T-helper 1 cell treated with Interleukin-12 subunit alpha and Interleukin-12 subunit beta and Interleukin-4 antibody, amounts not matched to agents 30 μg/mL and 1 μg/mL, for 36 hours (primary cell): ENCODE results near the gene C8B.

Experiments
- H3K27ac Mint-ChIP-seq: one replicate; pipeline ENCODE4 v1.8.0; 2021; ENCODE audit warnings: mild to moderate bottlenecking, mixed read lengths
- H3K27me3 Mint-ChIP-seq: one replicate; pipeline ENCODE4 v1.8.0; 2021; ENCODE audit warnings: low read depth, mixed read lengths
- H3K36me3 Mint-ChIP-seq: one replicate; pipeline ENCODE4 v1.8.0; 2021; ENCODE audit warnings: low read depth, mixed read lengths
- H3K4me1 Mint-ChIP-seq: one replicate; pipeline ENCODE4 v1.8.0; 2021; ENCODE audit warnings: low read depth, mixed read lengths
- H3K4me3 Mint-ChIP-seq: one replicate; pipeline ENCODE4 v1.8.0; 2021; ENCODE audit warnings: mild to moderate bottlenecking, moderate library complexity, mixed read lengths
- H3K9me3 Mint-ChIP-seq: one replicate; pipeline ENCODE4 v1.8.0; 2021; ENCODE audit warnings: mixed read lengths

C8B gene

DNA sequence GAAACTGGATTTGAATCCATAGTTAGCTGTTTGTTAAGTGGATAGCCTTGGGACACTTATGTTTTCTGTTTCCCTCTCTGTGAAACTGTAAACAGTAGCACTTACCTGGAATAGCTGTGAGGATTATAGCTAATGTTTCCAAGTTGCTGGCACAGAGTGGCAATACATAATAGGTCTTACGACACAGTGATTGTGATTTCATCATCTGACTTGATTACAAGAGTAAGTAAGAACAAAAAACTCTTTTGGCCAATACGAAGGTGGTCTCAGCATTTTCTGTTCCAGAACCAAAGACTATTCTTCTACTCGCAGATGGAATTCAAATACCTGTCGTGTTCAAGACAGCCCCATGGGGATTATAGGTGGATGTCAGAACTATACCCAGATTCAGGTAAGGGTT, 2.1 kb downstream of the C8B start:
- no peaks in the 10 kb centered on the region for H3K27me3 Mint-ChIP-seq

DNA sequence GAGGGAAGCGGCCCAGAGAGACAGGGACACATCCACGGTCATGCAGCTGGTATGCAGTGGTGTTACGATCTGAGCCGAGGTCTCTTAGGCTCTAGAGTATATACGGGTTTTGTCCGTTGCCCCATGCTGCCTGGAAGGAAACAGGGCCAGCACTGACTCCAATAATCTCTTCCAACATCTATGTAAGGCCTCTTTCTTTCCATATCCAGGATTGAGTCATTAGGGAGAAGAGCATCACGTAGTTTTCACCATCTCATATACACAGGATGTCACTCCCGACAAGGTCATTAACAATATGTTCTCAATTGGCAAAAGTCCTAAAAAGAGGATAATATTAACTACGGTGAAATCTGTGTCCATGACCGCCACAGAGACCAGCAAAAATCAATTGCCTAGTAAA, 4.4 kb downstream of the C8B start:
- no peaks in the 10 kb centered on the region for H3K4me1 Mint-ChIP-seq
- H3K4me3 Mint-ChIP-seq: no peak overlapping the region
- H3K36me3 Mint-ChIP-seq: no peaks in the 10 kb centered on the region
- H3K27ac Mint-ChIP-seq: no peak overlapping the region
- H3K9me3 Mint-ChIP-seq: no peaks in the 10 kb centered on the region
- no peaks in the 10 kb centered on the region for H3K27me3 Mint-ChIP-seq

More for the DNA sequence above, 2.1 kb downstream of the C8B start:
- no peaks in the 10 kb centered on the region for H3K9me3 Mint-ChIP-seq
- no peak overlapping the region for H3K4me3 Mint-ChIP-seq
- no peaks in the 10 kb centered on the region for H3K4me1 Mint-ChIP-seq
- no peaks in the 10 kb centered on the region for H3K36me3 Mint-ChIP-seq
- H3K27ac Mint-ChIP-seq: no peak overlapping the region

DNA sequence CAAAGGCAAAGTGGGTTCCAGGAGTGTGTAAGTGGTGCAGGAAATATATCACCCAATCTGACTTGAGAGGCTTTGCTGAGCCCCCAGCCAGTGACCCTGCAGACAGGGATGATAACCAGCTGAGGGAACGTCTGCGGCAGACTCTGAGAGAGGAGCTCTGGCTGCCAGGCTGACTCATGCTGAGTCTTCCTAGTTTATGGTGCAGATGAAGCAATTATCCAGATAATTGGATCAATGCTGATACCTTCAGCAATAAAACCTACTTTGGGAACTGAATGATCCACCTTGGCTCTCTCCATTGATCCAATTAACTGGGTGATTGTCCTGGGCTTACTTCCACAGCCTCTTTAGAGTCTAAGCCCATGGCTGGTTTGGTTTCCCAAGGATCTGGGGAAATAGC, 7.3 kb downstream of the C8B start:
- no peak overlapping the region for H3K4me3 Mint-ChIP-seq
- no peaks in the 10 kb centered on the region for H3K36me3 Mint-ChIP-seq
- H3K27me3 Mint-ChIP-seq: no peaks in the 10 kb centered on the region
- H3K4me1 Mint-ChIP-seq: no peaks in the 10 kb centered on the region
- H3K27ac Mint-ChIP-seq: no peak overlapping the region
- H3K9me3 Mint-ChIP-seq: no peaks in the 10 kb centered on the region

DNA sequence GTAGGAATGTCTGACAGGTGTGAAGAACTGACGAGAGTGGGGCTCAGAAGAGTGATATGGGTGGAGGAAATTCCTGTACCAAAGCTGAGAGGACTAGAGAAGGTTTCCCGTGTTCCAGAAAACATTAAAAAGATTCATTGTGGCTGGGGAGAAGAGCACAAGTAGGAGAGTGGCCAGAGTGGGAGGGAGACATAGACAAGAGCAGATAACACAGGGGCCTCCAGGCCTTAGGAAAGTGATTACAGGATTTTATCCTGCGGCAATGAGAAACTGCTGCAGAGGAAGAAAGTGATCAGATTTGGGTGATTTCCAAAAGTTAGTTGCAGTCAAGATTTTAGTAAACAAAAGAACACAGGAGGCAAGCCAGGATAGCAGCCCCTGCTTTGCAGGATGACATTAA, 7.9 kb downstream of the C8B start:
- Mint-ChIP-seq H3K9me3 (no peaks in the 10 kb centered on the region), H3K36me3 (no peaks in the 10 kb centered on the region), H3K27ac (no peak overlapping the region), H3K27me3 (no peaks in the 10 kb centered on the region), H3K4me3 (no peak overlapping the region), H3K4me1 (no peaks in the 10 kb centered on the region)

DNA sequence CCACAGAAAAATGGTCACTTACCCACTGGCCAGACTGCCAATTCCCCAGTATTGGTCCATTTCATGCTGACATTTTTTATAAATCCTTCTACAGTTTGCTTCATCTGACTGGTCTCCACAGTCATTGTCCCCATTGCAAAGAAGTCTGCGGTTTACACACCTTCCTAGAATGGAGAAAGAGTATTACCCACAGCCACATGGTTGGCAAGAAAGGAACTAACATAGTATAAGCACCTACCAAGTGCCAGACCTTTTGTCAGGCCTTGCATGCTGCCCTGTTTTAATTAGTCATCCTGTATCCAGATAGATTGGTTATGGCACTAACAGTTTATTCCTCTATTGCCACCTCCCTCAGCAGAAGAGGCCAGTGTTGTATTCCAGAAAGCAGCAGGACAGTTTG, 11.2 kb downstream of the C8B start:
- Mint-ChIP-seq H3K36me3 (no peaks in the 10 kb centered on the region), H3K9me3 (no peaks in the 10 kb centered on the region), H3K4me1 (no peaks in the 10 kb centered on the region), H3K4me3 (no peak overlapping the region), H3K27ac (no peak overlapping the region), H3K27me3 (no peaks in the 10 kb centered on the region)

DNA sequence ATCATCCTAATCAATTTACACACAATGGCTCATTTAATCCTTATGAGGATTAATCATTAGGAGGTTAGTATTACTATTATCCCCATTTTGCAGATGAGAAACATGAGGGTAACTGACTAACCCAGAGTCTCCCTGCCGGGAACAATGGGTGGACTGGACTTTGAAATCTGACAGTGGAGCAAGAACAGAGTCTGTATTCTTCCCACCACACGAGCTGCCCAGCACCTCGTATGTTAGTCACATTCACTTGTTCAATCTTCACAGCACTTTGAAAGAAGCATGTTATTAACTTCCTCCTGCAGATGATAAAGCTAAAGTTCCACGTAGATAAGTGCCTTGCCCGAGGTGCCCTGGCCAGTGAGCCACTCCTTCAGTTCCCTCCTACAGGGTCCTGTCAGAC, 12.4 kb downstream of the C8B start:
- no peaks in the 10 kb centered on the region for H3K27me3 Mint-ChIP-seq
- no peaks in the 10 kb centered on the region for H3K36me3 Mint-ChIP-seq
- H3K27ac Mint-ChIP-seq: no peak overlapping the region
- no peaks in the 10 kb centered on the region for H3K9me3 Mint-ChIP-seq
- no peak overlapping the region for H3K4me3 Mint-ChIP-seq
- no peaks in the 10 kb centered on the region for H3K4me1 Mint-ChIP-seq

DNA sequence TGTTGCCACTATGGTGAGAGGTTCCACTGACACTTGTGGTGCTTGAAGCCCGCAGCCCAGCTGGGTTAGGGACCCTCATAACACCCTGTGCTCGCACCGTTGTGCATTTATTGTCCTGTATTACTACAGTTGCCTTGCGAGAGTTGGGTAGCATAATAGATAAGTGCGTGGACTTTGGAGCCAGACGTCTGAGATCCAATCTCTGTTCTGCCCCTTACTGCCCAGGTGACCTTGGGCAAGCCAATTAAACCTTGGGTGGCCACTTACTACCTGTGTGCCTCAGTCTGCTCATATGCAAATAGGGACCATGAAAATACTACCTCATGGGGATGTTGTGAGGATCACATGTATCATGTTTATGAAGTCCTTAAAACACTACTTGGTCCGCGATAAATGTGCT, 13.3 kb downstream of the C8B start:
- no peaks in the 10 kb centered on the region for H3K9me3 Mint-ChIP-seq
- no peak overlapping the region for H3K27ac Mint-ChIP-seq
- no peaks in the 10 kb centered on the region for H3K36me3 Mint-ChIP-seq
- no peak overlapping the region for H3K4me3 Mint-ChIP-seq
- H3K4me1 Mint-ChIP-seq: no peaks in the 10 kb centered on the region
- no peaks in the 10 kb centered on the region for H3K27me3 Mint-ChIP-seq

DNA sequence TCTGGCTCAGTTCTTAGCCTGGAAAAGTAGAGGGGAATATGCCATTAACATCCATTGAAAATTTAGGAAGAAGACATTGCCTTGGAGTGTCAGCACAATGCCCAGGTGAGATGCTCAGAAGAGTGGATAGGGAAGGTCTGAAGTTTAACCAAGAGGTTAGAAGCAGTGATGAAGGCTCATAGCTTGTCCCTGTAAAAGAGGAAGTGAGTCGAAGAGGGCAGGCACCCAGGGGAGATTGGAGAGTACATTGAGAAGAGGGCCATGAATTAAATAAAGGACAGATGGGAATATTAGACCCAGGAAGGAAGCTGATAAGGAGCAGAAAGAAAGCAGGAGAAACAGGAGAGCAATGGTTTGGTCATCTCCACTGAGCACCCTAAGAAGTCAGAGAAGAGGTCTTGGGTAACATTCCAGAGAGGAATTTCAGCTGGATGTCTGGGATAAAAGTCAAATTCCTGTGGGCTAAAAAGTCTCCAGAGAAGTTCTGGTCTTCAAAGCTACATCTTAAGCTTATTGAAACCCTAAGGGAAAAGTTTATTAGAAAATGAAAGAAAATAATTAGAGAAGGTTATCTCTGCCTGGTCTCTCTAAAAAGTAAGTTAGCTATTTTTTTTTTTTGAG, 17.3 kb downstream of the C8B start:
- Mint-ChIP-seq H3K27me3 (no peaks in the 10 kb centered on the region), H3K9me3 (no peaks in the 10 kb centered on the region), H3K36me3 (no peaks in the 10 kb centered on the region), H3K4me1 (no peaks in the 10 kb centered on the region), H3K27ac (no peak overlapping the region), H3K4me3 (no peak overlapping the region)

DNA sequence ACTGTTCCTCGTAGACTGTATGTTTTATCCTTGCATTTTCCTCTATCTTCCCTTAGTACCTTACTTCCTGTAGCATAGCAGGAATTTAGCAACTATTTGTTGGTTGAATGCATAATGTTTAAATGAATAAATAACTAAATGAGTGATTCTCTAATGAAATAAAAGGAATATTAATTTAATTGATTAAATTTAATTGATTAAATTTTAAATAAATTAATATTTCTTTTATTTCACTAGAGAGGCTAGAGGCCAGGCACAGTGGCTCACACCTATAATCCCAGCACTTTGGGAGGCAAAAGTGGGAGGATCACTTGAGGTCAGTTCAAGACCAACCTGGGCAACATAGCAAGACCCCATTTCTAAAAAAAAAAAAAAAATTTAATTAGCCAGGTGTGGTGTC, 25.8 kb downstream of the C8B start:
- no peak overlapping the region for H3K4me3 Mint-ChIP-seq
- H3K4me1 Mint-ChIP-seq: no peaks in the 10 kb centered on the region
- no peak overlapping the region for H3K27ac Mint-ChIP-seq
- H3K9me3 Mint-ChIP-seq: no peaks in the 10 kb centered on the region
- no peaks in the 10 kb centered on the region for H3K27me3 Mint-ChIP-seq
- no peaks in the 10 kb centered on the region for H3K36me3 Mint-ChIP-seq

DNA sequence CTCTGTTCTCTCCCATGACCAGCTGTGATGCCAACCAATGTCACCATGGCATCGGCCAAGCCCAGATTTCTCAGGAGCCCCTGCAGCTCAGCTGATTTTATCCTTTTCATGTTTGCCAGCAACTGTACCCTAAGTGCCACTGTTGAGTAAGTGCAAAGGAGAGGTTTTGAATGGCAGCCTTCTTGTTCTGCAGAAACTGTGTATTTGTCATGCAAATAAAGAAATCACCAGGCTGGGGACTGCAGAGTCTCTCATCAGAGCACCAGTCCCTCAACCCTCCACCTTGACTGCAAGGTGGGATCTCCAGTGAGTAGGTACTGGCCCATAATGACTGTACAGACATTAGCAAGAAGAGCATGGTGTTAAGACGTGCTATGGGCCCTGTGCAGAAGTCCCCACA, 26.6 kb downstream of the C8B start:
- Mint-ChIP-seq H3K4me1 (no peaks in the 10 kb centered on the region), H3K27me3 (no peaks in the 10 kb centered on the region)

DNA sequence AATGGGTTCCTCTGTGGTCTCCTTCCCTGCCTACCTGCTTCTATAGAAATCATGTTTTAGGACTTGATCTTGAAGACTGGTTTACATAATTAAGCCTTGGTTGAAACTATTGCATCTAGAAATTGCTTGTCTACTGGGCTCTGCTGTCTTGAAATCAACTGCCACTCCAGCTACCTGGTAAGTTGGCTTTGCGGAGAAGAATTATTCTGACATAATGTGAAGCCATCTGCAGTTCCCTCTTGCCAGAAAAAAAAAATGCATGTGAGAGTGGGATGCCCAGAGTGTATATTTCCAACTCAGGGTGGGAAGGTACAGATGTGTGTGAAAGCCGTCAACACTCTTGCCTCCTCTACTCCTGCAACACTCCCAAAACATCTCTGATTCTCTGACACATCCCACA, 27.2 kb downstream of the C8B start:
- H3K27ac Mint-ChIP-seq: no peak overlapping the region
- H3K9me3 Mint-ChIP-seq: no peaks in the 10 kb centered on the region
- H3K27me3 Mint-ChIP-seq: no peaks in the 10 kb centered on the region
- H3K4me3 Mint-ChIP-seq: no peak overlapping the region
- H3K4me1 Mint-ChIP-seq: no peaks in the 10 kb centered on the region
- H3K36me3 Mint-ChIP-seq: no peaks in the 10 kb centered on the region

More for the DNA sequence above, 26.6 kb downstream of the C8B start:
- Mint-ChIP-seq H3K27ac (no peak overlapping the region), H3K4me3 (no peak overlapping the region), H3K36me3 (no peaks in the 10 kb centered on the region), H3K9me3 (no peaks in the 10 kb centered on the region)

DNA sequence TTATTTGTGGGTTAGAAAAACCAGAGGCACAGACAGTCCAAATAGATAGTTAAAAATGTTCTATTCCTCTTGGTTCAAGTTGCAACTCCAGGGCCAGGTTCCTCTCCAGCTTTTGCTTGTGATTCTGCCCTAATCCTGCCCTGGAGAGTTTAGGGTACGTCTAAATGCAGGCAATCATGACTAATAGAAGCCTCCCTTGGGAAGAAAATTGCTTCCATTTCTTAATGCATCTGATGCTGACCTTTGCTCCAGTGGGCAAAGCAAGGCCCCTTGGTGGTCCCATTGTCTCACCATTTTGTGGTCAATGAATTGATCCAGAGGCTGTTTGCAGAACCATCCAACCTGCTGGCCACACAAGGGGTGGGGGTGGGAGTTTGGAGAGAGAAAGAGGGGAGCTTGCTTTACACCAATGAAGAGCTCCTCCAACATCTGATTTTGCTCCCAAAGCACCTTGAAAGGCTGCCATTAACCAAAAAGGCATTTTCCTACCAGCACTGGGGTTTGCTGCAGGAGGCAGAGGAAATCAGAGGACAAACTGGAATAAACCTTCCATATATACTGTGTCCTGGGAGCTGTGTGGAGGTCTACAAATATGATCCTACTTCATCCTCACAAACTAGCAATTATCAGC, 31.3 kb downstream of the C8B start:
- no peak overlapping the region for H3K27ac Mint-ChIP-seq

DNA sequence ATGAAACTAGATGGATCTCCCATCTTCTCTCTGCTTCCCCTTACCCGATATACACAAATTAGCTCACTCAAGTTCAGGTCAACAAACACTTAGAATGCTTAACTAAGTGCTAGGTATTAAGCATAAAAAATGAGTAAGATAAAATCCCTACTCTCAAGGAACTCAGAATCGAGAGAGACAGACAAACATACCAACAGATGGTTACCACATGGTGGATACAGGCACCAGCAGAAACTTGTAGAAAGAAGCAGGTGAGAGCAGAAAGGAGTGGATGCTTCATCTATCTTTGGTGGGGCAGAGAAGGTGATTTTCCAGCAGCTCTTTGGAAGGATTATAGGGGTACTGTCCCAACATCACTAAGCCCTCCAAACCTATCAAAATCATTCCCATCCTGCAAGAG, 32.2 kb downstream of the C8B start:
- H3K9me3 Mint-ChIP-seq: no peaks in the 10 kb centered on the region
- no peak overlapping the region for H3K27ac Mint-ChIP-seq
- no peaks in the 10 kb centered on the region for H3K4me1 Mint-ChIP-seq
- H3K4me3 Mint-ChIP-seq: no peak overlapping the region
- H3K36me3 Mint-ChIP-seq: no peaks in the 10 kb centered on the region
- no peaks in the 10 kb centered on the region for H3K27me3 Mint-ChIP-seq

More for the DNA sequence above, 31.3 kb downstream of the C8B start:
- H3K4me3 Mint-ChIP-seq: no peak overlapping the region
- H3K36me3 Mint-ChIP-seq: no peaks in the 10 kb centered on the region
- no peaks in the 10 kb centered on the region for H3K4me1 Mint-ChIP-seq
- no peaks in the 10 kb centered on the region for H3K9me3 Mint-ChIP-seq
- no peaks in the 10 kb centered on the region for H3K27me3 Mint-ChIP-seq

DNA sequence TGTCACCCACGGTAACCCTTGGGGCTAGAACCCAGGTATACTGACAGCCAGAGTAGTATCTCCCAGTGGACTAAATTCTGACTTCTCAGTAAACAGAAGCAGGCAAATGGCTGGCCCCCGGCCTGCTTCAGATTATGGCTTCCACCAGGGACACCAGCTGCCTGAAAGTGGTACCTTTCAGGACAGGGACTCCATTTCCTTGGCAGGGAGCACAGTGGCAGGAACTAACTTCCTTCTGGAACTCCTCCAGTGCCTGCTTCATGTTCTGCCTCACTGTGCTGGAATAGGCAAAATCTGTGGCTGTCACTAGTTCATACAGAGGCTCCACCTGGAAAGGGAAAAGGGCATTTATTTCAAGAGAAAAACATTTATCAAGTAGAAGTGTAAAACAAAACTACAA, 32.7 kb downstream of the C8B start:
- Mint-ChIP-seq H3K9me3 (no peaks in the 10 kb centered on the region), H3K27ac (no peak overlapping the region), H3K36me3 (no peaks in the 10 kb centered on the region), H3K27me3 (no peaks in the 10 kb centered on the region), H3K4me1 (no peaks in the 10 kb centered on the region), H3K4me3 (no peak overlapping the region)

DNA sequence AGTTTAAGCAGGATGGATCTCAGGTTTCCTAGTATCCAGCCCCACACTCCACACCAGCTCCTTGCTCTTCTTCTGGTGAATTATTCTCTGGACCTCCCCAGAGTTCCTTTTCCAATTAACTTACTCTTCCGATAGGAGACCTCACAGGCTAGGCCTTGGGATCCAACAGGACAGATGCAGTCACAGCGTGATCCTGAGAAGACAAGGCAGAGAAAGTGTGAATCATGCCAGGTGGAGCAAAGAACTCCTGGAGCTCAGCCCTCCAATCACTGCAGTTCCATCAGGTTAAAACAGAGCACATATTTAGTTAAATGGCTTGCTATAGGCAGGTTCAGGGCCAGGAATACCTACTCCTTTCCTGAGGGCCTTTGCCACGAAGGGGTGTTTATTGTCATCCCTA, 34.1 kb downstream of the C8B start:
- Mint-ChIP-seq H3K27ac (no peak overlapping the region), H3K4me3 (no peak overlapping the region), H3K36me3 (no peaks in the 10 kb centered on the region), H3K9me3 (no peaks in the 10 kb centered on the region), H3K4me1 (no peaks in the 10 kb centered on the region), H3K27me3 (no peaks in the 10 kb centered on the region)

DNA sequence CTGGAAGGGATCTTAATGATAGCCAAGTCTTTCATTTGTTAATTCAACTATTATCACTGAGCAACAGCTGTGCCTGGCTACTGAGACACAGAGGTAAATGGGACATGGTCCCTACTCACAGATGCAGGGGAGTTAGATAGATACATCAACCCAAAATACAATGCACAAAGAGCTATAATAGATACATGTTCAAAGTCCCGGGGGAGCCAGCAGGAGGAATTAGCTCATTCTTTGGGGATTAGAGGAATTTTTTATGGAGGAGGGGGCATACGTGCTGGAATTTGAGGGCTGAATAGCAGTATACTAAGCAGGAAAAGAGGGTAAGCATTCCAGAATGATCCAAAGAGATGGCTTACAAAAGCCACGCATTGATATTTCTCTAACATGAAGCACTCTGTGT, 34.6 kb downstream of the C8B start:
- H3K36me3 Mint-ChIP-seq: no peaks in the 10 kb centered on the region

More for the DNA sequence above, 34.6 kb downstream of the C8B start:
- Mint-ChIP-seq H3K4me1 (no peaks in the 10 kb centered on the region), H3K27me3 (no peaks in the 10 kb centered on the region), H3K4me3 (no peak overlapping the region), H3K27ac (no peak overlapping the region), H3K9me3 (no peaks in the 10 kb centered on the region)
